Measurements from ENCODE around the gene ALG1.
"Not testable (repeated sequence)": the region's sequence is repeated elsewhere in the genome, so short reads cannot be mapped to it uniquely, and the experiment has no call there.

Gene ALG1

DNA sequence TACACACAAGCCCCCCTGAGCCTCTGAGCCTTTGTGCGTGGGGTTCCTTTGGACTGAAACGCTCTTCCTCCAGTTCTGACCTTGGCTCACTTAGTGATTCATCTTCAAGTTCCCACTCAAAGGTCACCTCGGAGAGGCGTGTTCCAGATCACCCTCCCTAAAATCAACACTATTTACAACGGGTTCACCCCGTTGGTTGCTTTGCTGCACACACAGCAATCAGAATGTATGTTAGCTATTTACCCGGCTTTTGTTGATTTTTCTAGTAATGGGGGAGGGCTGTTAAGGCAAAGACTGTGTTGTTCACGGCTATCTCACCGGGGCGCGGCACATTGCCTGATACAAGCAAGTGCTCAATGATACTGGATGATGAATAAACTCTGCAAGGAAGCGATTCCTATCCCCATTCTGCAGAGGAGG lies 38.9 kb upstream of the ALG1 start:
- Histone ChIP-seq H3K27ac (ENCODE audit: low read depth, low read length) (no peak overlapping the region), H3K36me3 (ENCODE audit: insufficient read depth, low read length) (no peaks in the 10 kb centered on the region), H3K4me1 (ENCODE audit: control insufficient read depth, insufficient read depth, low read length, unreplicated experiment) (peaks cover 17% of the 10 kb centered on the region), H3K4me3 (ENCODE audit: low read depth, low read length) (peak overlapping the region; percentile 92), H2AFZ (ENCODE audit: low read length, unreplicated experiment) (peak overlapping the region; percentile 96), H3K79me2 (ENCODE audit: control insufficient read depth, insufficient read depth, low read length, unreplicated experiment) (no peaks in the 10 kb centered on the region), H3K27me3 (ENCODE audit: insufficient read depth, low read length) (no peaks in the 10 kb centered on the region)

GRCh38 chr16:5033256-5034166 lies 38.1 kb upstream of the ALG1 start, which contains the start of gene NAGPA:
Gene NAGPA, minus strand, starts transcription at chr16:5033935. Its CDS starts 21 bp downstream, at chr16:5033914.
- H3K27ac ChIP-seq (ENCODE audit: low read depth, low read length), result peak within 1 kb of the TSS; percentile 7; the same call in 1 of the 2 replicates
- H3K36me3 ChIP-seq (ENCODE audit: insufficient read depth, low read length), result no peaks in the 10 kb centered on the region
- peak within 1 kb of the TSS; percentile 96 for H2AFZ ChIP-seq (ENCODE audit: low read length, unreplicated experiment)

GRCh38 chr16:5034167-5034523 lies 37.5 kb upstream of the ALG1 start:
- Histone ChIP-seq H3K4me3 (ENCODE audit: low read depth, low read length) (peak overlapping the region; percentile 92), H3K27ac (ENCODE audit: low read depth, low read length) (peak overlapping the region; percentile 7; the same call in 1 of the 2 replicates), H3K27me3 (ENCODE audit: insufficient read depth, low read length) (no peaks in the 10 kb centered on the region), H2AFZ (ENCODE audit: low read length, unreplicated experiment) (peak overlapping the region; percentile 89), H3K79me2 (ENCODE audit: control insufficient read depth, insufficient read depth, low read length, unreplicated experiment) (no peaks in the 10 kb centered on the region), H3K4me1 (ENCODE audit: control insufficient read depth, insufficient read depth, low read length, unreplicated experiment) (peaks cover 17% of the 10 kb centered on the region), H3K36me3 (ENCODE audit: insufficient read depth, low read length) (no peaks in the 10 kb centered on the region)

More at GRCh38 chr16:5033256-5034166, 38.1 kb upstream of the ALG1 start, which contains the start of gene NAGPA:
- H3K4me3 ChIP-seq (ENCODE audit: low read depth, low read length), result peak within 1 kb of the TSS; percentile 92
- no peaks in the 10 kb centered on the region for H3K79me2 ChIP-seq (ENCODE audit: control insufficient read depth, insufficient read depth, low read length, unreplicated experiment)
- peaks cover 17% of the 10 kb centered on the region for H3K4me1 ChIP-seq (ENCODE audit: control insufficient read depth, insufficient read depth, low read length, unreplicated experiment)
- H3K27me3 ChIP-seq (ENCODE audit: insufficient read depth, low read length), result no peaks in the 10 kb centered on the region

DNA sequence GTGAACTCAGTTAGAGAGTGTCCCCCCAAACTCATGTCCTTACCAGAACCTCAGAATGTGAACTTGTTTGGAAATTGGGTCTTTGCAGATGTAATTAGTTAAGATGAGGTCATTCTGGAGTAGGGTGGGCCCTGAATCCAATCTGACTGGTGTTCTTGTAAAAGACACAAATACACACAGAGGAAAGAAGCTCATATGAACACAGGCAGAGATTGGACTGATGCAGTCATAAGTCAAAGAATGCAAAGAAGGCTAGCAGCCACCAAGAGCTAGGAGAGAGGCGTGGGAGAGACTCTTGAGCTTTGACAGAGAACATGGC lies 35.8 kb upstream of the ALG1 start:
- no peak overlapping the region for H3K4me3 ChIP-seq (ENCODE audit: low read depth, low read length)
- no peak overlapping the region for H3K27ac ChIP-seq (ENCODE audit: low read depth, low read length)
- H3K36me3 ChIP-seq (ENCODE audit: insufficient read depth, low read length), result no peaks in the 10 kb centered on the region
- H3K79me2 ChIP-seq (ENCODE audit: control insufficient read depth, insufficient read depth, low read length, unreplicated experiment), result no peaks in the 10 kb centered on the region
- H2AFZ ChIP-seq (ENCODE audit: low read length, unreplicated experiment), result no peak overlapping the region
- no peaks in the 10 kb centered on the region for H3K27me3 ChIP-seq (ENCODE audit: insufficient read depth, low read length)
- H3K4me1 ChIP-seq (ENCODE audit: control insufficient read depth, insufficient read depth, low read length, unreplicated experiment), result peaks cover 17% of the 10 kb centered on the region

GRCh38 chr16:5036228-5037156 lies 35.2 kb upstream of the ALG1 start:
- Histone ChIP-seq H3K4me3 (ENCODE audit: low read depth, low read length) (no peak overlapping the region), H3K27ac (ENCODE audit: low read depth, low read length) (no peak overlapping the region), H3K27me3 (ENCODE audit: insufficient read depth, low read length) (0 out of 2 replicates have a peak, but pooled peaks cover 4% of the 10 kb centered on the region), H3K79me2 (ENCODE audit: control insufficient read depth, insufficient read depth, low read length, unreplicated experiment) (no peaks in the 10 kb centered on the region), H2AFZ (ENCODE audit: low read length, unreplicated experiment) (no peak overlapping the region), H3K4me1 (ENCODE audit: control insufficient read depth, insufficient read depth, low read length, unreplicated experiment) (peaks cover 17% of the 10 kb centered on the region), H3K36me3 (ENCODE audit: insufficient read depth, low read length) (no peaks in the 10 kb centered on the region)

DNA sequence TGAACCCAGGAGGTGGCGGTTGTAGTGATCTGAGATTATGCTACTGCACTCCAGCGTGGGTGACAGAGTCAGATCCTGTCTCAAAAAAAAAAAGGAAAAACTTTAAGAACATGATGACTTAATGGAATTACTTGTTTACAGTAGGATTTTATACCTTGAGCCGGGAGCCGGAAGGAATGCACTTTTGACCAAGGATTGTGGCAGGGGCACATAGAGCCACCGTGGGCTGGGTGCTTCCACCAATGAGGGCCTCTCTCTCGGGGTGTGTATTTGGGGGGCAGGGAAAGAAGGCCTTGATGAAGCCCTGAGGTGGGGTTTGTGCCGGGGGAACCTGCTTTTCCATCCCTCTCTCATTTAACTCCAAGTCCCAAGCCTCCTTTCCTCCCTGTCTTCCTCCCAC lies 31.2 kb upstream of the ALG1 start:
- no peak overlapping the region for H2AFZ ChIP-seq (ENCODE audit: low read length, unreplicated experiment)
- no peak overlapping the region for H3K4me3 ChIP-seq (ENCODE audit: low read depth, low read length)
- no peak overlapping the region for H3K27ac ChIP-seq (ENCODE audit: low read depth, low read length)
- no peaks in the 10 kb centered on the region for H3K36me3 ChIP-seq (ENCODE audit: insufficient read depth, low read length)
- 0 out of 2 replicates have a peak, but pooled peaks cover 4% of the 10 kb centered on the region for H3K27me3 ChIP-seq (ENCODE audit: insufficient read depth, low read length)
- H3K4me1 ChIP-seq (ENCODE audit: control insufficient read depth, insufficient read depth, low read length, unreplicated experiment), result peaks cover 7% of the 10 kb centered on the region
- H3K79me2 ChIP-seq (ENCODE audit: control insufficient read depth, insufficient read depth, low read length, unreplicated experiment), result no peaks in the 10 kb centered on the region

- no peaks in the 10 kb centered on the region for H3K36me3 ChIP-seq (ENCODE audit: insufficient read depth, low read length)
- H2AFZ ChIP-seq (ENCODE audit: low read length, unreplicated experiment), result no peak overlapping the region
- 0 out of 2 replicates have a peak, but pooled peaks cover 4% of the 10 kb centered on the region for H3K27me3 ChIP-seq (ENCODE audit: insufficient read depth, low read length)
- H3K79me2 ChIP-seq (ENCODE audit: control insufficient read depth, insufficient read depth, low read length, unreplicated experiment), result no peaks in the 10 kb centered on the region
- H3K4me3 ChIP-seq (ENCODE audit: low read depth, low read length), result no peak overlapping the region
- no peak overlapping the region for H3K27ac ChIP-seq (ENCODE audit: low read depth, low read length)
- H3K4me1 ChIP-seq (ENCODE audit: control insufficient read depth, insufficient read depth, low read length, unreplicated experiment), result peaks cover 1% of the 10 kb centered on the region
These were observed 30.0 kb upstream of the ALG1 start for GRCh38 chr16:5041600-5042133.

DNA sequence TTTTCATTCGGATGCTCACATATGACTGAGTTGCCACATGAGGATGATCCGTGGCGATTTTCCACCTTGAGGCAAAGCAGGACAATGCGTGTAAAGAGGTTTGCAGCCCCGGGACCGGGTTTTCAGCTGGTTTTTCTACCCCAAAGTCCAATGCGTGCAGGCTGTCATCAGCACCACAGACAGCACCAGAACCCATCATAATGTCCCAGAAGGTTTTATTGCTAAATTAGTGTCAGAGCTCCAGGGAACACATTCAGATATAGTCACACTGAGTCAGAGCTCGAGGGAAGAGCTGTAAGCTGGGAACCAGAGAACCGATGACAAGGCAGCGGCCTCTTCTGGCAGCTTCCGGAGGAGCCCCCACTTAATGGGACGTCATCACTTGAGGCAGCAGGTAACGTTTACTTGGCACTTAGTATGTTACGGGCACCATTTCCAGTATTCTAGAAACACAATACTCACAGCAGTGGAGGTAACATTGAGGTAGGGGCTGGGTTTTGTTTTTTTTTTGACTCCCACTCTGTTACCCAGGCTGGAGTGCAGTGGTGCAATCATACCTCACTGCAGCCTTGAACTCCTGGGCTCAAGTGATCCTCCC lies 29.0 kb upstream of the ALG1 start:
- Histone ChIP-seq H3K4me3 (ENCODE audit: low read depth, low read length) (no peak overlapping the region), H3K27me3 (ENCODE audit: insufficient read depth, low read length) (peaks cover 12% of the 10 kb centered on the region), H3K79me2 (ENCODE audit: control insufficient read depth, insufficient read depth, low read length, unreplicated experiment) (no peaks in the 10 kb centered on the region), H3K27ac (ENCODE audit: low read depth, low read length) (no peak overlapping the region), H2AFZ (ENCODE audit: low read length, unreplicated experiment) (no peak overlapping the region), H3K36me3 (ENCODE audit: insufficient read depth, low read length) (no peaks in the 10 kb centered on the region), H3K4me1 (ENCODE audit: control insufficient read depth, insufficient read depth, low read length, unreplicated experiment) (no peaks in the 10 kb centered on the region)

- Histone ChIP-seq H2AFZ (ENCODE audit: low read length, unreplicated experiment) (no peak overlapping the region), H3K27me3 (ENCODE audit: insufficient read depth, low read length) (peaks cover 22% of the 10 kb centered on the region), H3K4me3 (ENCODE audit: low read depth, low read length) (no peak overlapping the region), H3K36me3 (ENCODE audit: insufficient read depth, low read length) (no peaks in the 10 kb centered on the region), H3K27ac (ENCODE audit: low read depth, low read length) (no peak overlapping the region), H3K4me1 (ENCODE audit: control insufficient read depth, insufficient read depth, low read length, unreplicated experiment) (no peaks in the 10 kb centered on the region), H3K79me2 (ENCODE audit: control insufficient read depth, insufficient read depth, low read length, unreplicated experiment) (no peaks in the 10 kb centered on the region)
These were observed 27.6 kb upstream of the ALG1 start for GRCh38 chr16:5044011-5044540.

DNA sequence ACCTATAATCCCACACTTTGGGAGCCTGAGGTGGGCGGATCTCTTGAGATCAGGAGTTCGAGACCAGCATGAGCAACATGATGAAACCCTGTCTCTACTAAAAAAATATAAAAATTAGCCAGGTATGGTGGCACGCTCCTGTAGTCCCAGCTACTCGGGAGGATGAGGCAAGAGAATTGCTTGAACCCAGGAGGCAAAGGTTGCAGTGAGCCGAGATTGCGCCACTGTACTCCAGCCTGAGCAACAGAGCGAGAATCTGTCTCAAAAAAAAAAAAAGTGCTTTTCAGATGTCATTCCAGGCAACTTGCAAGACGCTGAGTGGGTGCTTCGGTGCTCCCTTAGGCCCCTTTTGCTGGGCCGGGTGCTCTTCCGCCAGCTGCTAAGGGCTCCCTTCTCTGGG lies 27.1 kb upstream of the ALG1 start:
- H3K36me3 ChIP-seq (ENCODE audit: insufficient read depth, low read length); H3K4me1 ChIP-seq (ENCODE audit: control insufficient read depth, insufficient read depth, low read length, unreplicated experiment); H2AFZ ChIP-seq (ENCODE audit: low read length, unreplicated experiment); H3K4me3 ChIP-seq (ENCODE audit: low read depth, low read length); H3K79me2 ChIP-seq (ENCODE audit: control insufficient read depth, insufficient read depth, low read length, unreplicated experiment); H3K27ac ChIP-seq (ENCODE audit: low read depth, low read length): not testable (repeated sequence)
- peaks cover 27% of the 10 kb centered on the region for H3K27me3 ChIP-seq (ENCODE audit: insufficient read depth, low read length)
